Esophagus squamous epithelium (tissue), 4 donors: ENCODE data around the gene GYG1.

Source experiments
- POLR2A ChIP-seq, 4 donors: fragments of 450-650 bp; IDR thresholded peaks; one replicate each; pipeline ENCODE4 v1.6.1; 2017; ENCODE audit warnings: antibody characterized with exemption in 4 of 4, mild to moderate bottlenecking in 4 of 4, moderate library complexity in 3 of 4
- TF ChIP-seq, protein P1 (sequence below), 6 experiments: fragments of 450-650 bp in 4 of 6; fragments of 200-600 bp in 2 of 6; sonication (generic) in 2 of 6; IDR thresholded peaks; one replicate each; pipeline ENCODE4 v1.5.1; 2016 to 2019; ENCODE audit warnings: antibody characterized with exemption in 6 of 6, mild to moderate bottlenecking in 4 of 6, moderate library complexity in 4 of 6

GRCh38 chr3:149020196-149020838 lies 29.0 kb downstream of the GYG1 start:
- TF ChIP-seq, protein P1, sequence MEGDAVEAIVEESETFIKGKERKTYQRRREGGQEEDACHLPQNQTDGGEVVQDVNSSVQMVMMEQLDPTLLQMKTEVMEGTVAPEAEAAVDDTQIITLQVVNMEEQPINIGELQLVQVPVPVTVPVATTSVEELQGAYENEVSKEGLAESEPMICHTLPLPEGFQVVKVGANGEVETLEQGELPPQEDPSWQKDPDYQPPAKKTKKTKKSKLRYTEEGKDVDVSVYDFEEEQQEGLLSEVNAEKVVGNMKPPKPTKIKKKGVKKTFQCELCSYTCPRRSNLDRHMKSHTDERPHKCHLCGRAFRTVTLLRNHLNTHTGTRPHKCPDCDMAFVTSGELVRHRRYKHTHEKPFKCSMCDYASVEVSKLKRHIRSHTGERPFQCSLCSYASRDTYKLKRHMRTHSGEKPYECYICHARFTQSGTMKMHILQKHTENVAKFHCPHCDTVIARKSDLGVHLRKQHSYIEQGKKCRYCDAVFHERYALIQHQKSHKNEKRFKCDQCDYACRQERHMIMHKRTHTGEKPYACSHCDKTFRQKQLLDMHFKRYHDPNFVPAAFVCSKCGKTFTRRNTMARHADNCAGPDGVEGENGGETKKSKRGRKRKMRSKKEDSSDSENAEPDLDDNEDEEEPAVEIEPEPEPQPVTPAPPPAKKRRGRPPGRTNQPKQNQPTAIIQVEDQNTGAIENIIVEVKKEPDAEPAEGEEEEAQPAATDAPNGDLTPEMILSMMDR (IDR thresholded peaks at IDR 0.05), result no peak
- TF ChIP-seq POLR2A (IDR thresholded peaks at IDR 0.05), result no peak
